Mesendoderm (in vitro differentiated cells): Measurements from ENCODE around the gene DLL1. TPM values are rescaled to one million over a fixed set of nuclear protein-coding genes. Genes with fewer than 3 reads are reported as not detected.
"Not testable (repeated sequence)": the region's sequence is repeated elsewhere in the genome, so short reads cannot be mapped to it uniquely, and the experiment has no call there.

Source experiments
- DNase-seq: peaks from one replicate; pipeline ENCODE4 v3.0.0; 2013
- H2AK5ac ChIP-seq: 2 replicates; pipeline ENCODE4 v1.6.1; 2013; ENCODE audit warnings: low read length, inconsistent platforms
- H2BK120ac ChIP-seq: 2 replicates; pipeline ENCODE4 v1.6.1; 2013; ENCODE audit warnings: low read depth, mild to moderate bottlenecking, low read length, moderate library complexity, mixed read lengths
- H2BK15ac ChIP-seq: replicated peaks from 2 replicates; pipeline ENCODE4 v1.6.1; 2013; ENCODE audit warnings: low read depth, mild to moderate bottlenecking, moderate library complexity
- H2BK5ac ChIP-seq: 2 replicates; pipeline ENCODE4 v1.6.1; 2013; ENCODE audit warnings: low read length, inconsistent platforms
- H3K18ac ChIP-seq: 2 replicates; pipeline ENCODE4 v1.6.1; 2013; ENCODE audit warnings: mild to moderate bottlenecking, low read length, mixed read lengths
- H3K23ac ChIP-seq: one replicate; pipeline ENCODE4 v1.6.1; 2013; ENCODE audit warnings: low read length
- H3K27ac ChIP-seq: 2 replicates; pipeline ENCODE4 v1.5.1; 2013; ENCODE audit warnings: low read depth, mild to moderate bottlenecking, inconsistent platforms, low read length, moderate library complexity
- H3K27me3 ChIP-seq: 2 replicates; pipeline ENCODE4 v1.6.1; 2013; ENCODE audit warnings: low read length, control low read depth, mild to moderate bottlenecking, inconsistent platforms; ENCODE audit not compliant: insufficient read depth, poor library complexity
- H3K36me3 ChIP-seq: 2 replicates; pipeline ENCODE4 v1.6.1; 2013; ENCODE audit warnings: low read length, inconsistent platforms; ENCODE audit not compliant: control insufficient read depth, insufficient read depth
- H3K4ac ChIP-seq: one replicate; pipeline ENCODE4 v1.6.1; 2013; ENCODE audit warnings: low read depth, mild to moderate bottlenecking, low read length, moderate library complexity
- H3K4me1 ChIP-seq: 2 replicates; pipeline ENCODE4 v1.6.1; 2013; ENCODE audit warnings: low read depth, low read length, inconsistent platforms; ENCODE audit not compliant: control insufficient read depth
- H3K4me2 ChIP-seq: 2 replicates; pipeline ENCODE4 v1.6.1; 2013; ENCODE audit warnings: low read length
- H3K4me3 ChIP-seq: 2 replicates; pipeline ENCODE4 v1.5.1; 2013; ENCODE audit warnings: mild to moderate bottlenecking, low read length
- H3K56ac ChIP-seq: one replicate; pipeline ENCODE4 v1.6.1; 2013; ENCODE audit warnings: low read length
- H3K79me1 ChIP-seq: 2 replicates; pipeline ENCODE4 v1.6.1; 2013; ENCODE audit warnings: low read length, inconsistent platforms
- H3K79me2 ChIP-seq: 2 replicates; pipeline ENCODE4 v1.6.1; 2013; ENCODE audit warnings: mild to moderate bottlenecking, low read length; ENCODE audit not compliant: control insufficient read depth, insufficient read depth
- H3K9ac ChIP-seq: 2 replicates; pipeline ENCODE4 v1.6.1; 2013; ENCODE audit warnings: low read length, inconsistent platforms
- H4K5ac ChIP-seq: one replicate; pipeline ENCODE4 v1.6.1; 2013; ENCODE audit warnings: low read length
- H4K8ac ChIP-seq: one replicate; pipeline ENCODE4 v1.6.1; 2013; ENCODE audit warnings: low read depth, mild to moderate bottlenecking, control low read depth, low read length, moderate library complexity
- WGBS: extraction: QIAGEN DNeasy Blood & Tissue Kit; methylation state at CpG from one replicate; pipeline ENCODE4 v1.1.7; 2013; ENCODE audit warnings: low lambda C conversion rate, missing lambda C conversion rate; ENCODE audit not compliant: insufficient coverage; ENCODE audit errors: extremely low coverage; 5-methylcytosine and 5-hydroxymethylcytosine counted together
- polyA plus RNA-seq, 2 experiments: library from polyadenylated mRNA; stranded (reverse); fragments of 200-250 nt; gene quantifications; one replicate each; pipeline ENCODE4 v1.2.3, GENCODE V29; 2013

The DLL1 gene, protein sequence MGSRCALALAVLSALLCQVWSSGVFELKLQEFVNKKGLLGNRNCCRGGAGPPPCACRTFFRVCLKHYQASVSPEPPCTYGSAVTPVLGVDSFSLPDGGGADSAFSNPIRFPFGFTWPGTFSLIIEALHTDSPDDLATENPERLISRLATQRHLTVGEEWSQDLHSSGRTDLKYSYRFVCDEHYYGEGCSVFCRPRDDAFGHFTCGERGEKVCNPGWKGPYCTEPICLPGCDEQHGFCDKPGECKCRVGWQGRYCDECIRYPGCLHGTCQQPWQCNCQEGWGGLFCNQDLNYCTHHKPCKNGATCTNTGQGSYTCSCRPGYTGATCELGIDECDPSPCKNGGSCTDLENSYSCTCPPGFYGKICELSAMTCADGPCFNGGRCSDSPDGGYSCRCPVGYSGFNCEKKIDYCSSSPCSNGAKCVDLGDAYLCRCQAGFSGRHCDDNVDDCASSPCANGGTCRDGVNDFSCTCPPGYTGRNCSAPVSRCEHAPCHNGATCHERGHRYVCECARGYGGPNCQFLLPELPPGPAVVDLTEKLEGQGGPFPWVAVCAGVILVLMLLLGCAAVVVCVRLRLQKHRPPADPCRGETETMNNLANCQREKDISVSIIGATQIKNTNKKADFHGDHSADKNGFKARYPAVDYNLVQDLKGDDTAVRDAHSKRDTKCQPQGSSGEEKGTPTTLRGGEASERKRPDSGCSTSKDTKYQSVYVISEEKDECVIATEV
- polyA plus RNA-seq (2013, experiment 1 of 2) = 0.15 TPM
- 0.11 TPM for polyA plus RNA-seq (2013, experiment 2 of 2)

DNA sequence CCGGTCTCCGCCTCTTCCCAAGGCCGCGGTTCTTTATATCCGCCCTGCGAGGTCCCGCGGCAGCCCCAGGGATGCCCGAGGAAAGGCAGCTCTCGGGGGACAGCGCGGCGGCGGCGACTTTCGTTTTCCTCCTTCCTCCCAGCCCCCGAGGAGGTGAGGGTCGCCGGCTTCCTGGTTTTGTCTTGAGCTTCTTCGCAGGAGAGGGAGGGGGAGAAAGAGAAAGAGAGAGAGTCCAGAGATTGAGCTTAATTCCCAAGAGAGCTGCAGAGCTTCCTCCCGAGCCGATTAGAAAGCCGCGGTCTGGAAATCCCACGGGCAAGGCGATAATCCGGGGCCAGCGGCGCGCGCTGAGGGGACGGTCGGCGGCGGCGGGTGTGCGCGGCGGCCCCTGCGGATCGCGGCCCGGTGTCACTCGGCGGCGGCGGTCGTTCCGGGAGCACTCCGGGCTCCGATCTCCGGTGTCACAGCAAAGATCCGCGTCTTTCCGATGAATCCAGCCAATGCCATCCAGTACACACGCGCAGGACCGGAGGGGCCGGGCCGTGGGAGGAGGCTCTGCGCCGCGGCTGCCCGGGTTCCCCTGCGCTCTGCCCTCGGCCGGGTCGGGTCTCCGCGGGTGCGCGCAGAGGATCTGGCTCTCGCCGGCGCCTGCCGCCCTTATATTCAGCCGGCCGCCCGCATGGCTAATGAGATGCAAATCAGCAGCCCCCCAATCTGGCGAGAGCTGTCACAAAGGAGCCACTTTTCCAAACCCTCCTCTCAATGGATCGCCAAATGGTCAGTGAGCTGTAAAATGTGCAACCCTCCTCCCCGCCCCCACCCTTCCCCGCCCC lies at the start of gene DLL1:
Gene DLL1, minus strand, starts transcription at position 783 of the 833 bp plus-strand sequence. CDS start 939 bp downstream, outside the sequence.
- Histone ChIP-seq H3K4me3 (no peak within 1 kb of the TSS), H2AK5ac (no peak within 1 kb of the TSS), H3K27ac (no peak within 1 kb of the TSS), H2BK120ac (no peak within 1 kb of the TSS), H3K79me1 (no peaks in the 10 kb centered on the region), H3K18ac (peak within 1 kb of the TSS; percentile 15), H3K23ac (no peak within 1 kb of the TSS), H3K27me3 (peaks cover 77% of the 10 kb centered on the region), H4K5ac (no peak within 1 kb of the TSS), H2BK15ac (no peak within 1 kb of the TSS), H3K4ac (no peak within 1 kb of the TSS), H3K36me3 (no peaks in the 10 kb centered on the region), H3K4me1 (no peaks in the 10 kb centered on the region), H3K56ac (peak within 1 kb of the TSS; percentile 64), H4K8ac (no peak within 1 kb of the TSS), H3K9ac (peak within 1 kb of the TSS; percentile 48), H3K4me2 (peak within 1 kb of the TSS; percentile 45), H2BK5ac (no peak within 1 kb of the TSS), H3K79me2 (no peaks in the 10 kb centered on the region)
- no CpG with 5 or more reads among the region's 83 CpGs for WGBS
- DNase-seq = peak; percentile 58

DNA sequence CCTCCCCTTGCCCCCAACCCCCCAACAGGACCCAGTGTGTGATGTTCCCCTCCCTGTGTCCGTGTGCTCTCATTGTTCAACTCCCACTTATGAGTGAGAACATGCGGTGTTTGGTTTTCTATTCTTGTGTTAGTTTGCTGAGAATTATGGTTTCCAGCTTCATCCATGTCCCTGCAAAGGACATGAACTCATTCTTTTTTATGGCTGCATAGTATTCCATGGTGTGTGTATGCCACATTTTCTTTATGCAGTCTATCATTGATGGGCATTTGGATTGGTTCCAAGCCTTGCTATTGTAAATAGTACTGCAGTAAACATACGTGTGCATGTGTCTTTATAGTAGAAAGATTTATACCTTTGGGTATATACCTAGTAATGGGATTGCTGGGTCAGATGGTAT lies 44.3 kb upstream of the DLL1 start:
- not testable (repeated sequence) for H3K79me1 ChIP-seq, H3K4me1 ChIP-seq, H2BK5ac ChIP-seq, H3K4ac ChIP-seq, DNase-seq, H3K27me3 ChIP-seq, H2BK120ac ChIP-seq, H3K23ac ChIP-seq, H3K4me3 ChIP-seq, H3K36me3 ChIP-seq, H3K9ac ChIP-seq, H3K4me2 ChIP-seq, H3K18ac ChIP-seq, H2AK5ac ChIP-seq, H2BK15ac ChIP-seq, H4K8ac ChIP-seq, H3K79me2 ChIP-seq, H3K27ac ChIP-seq, H3K56ac ChIP-seq, H4K5ac ChIP-seq
- no CpG with 5 or more reads among the region's 3 CpGs for WGBS

DNA sequence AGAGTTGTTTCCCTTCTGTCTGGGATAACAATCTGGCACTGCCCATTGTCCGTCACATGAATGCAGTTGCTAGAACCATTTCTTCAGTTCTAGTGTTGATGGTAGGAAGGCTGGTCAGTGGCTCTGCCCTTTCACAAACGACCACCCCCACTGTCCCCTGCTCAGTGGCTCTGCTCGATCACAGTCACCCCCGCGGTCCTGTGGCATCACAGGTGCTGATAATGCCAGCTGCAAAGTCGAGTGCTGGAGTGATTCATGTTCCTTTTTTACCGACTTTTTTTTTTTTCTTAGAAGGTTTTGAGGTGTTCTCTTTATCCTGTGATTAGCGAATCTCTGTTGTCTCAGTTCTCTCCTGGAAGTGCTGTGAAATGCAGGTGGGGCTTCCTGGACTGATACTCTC lies 38.4 kb upstream of the DLL1 start:
- no peak overlapping the region for H3K4me2 ChIP-seq

DNA sequence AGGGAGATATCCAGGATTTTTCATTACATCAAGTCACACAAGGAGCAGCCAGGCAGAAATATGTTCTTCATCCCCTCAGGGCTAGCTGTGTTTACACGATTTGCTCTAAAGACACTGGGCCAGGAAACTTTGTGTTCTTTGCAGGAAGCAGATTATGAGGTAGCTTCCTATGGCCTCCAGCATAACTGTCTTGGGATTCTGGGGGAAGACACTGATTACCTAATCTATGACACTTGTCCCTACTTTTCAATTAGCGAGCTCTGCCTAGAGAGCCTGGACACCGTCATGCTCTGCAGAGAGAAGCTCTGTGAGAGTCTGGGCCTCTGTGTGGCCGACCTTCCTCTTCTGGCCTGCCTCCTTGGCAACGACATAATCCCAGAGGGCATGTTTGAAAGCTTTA lies 26.8 kb upstream of the DLL1 start:
- Histone ChIP-seq H2BK120ac (no peak overlapping the region), H2AK5ac (no peak overlapping the region), H2BK5ac (no peak overlapping the region), H3K56ac (no peak overlapping the region), H3K79me1 (peaks cover 4% of the 10 kb centered on the region), H4K8ac (no peak overlapping the region), H3K27ac (no peak overlapping the region), H3K4ac (no peak overlapping the region), H3K36me3 (no peaks in the 10 kb centered on the region), H3K4me1 (no peaks in the 10 kb centered on the region), H3K4me3 (no peak overlapping the region), H2BK15ac (no peak overlapping the region), H3K79me2 (no peaks in the 10 kb centered on the region), H3K23ac (no peak overlapping the region), H3K18ac (no peak overlapping the region), H4K5ac (no peak overlapping the region), H3K4me2 (no peak overlapping the region), H3K9ac (no peak overlapping the region), H3K27me3 (no peaks in the 10 kb centered on the region)
- no CpG with 5 or more reads among the region's 5 CpGs for WGBS
- DNase-seq = no peak

More for the DNA sequence above, 38.4 kb upstream of the DLL1 start:
- Histone ChIP-seq H3K4ac (no peak overlapping the region), H3K36me3 (no peaks in the 10 kb centered on the region), H3K9ac (no peak overlapping the region), H2AK5ac (no peak overlapping the region), H3K18ac (no peak overlapping the region), H3K56ac (no peak overlapping the region), H3K79me2 (no peaks in the 10 kb centered on the region), H2BK120ac (no peak overlapping the region), H3K27me3 (no peaks in the 10 kb centered on the region), H3K23ac (no peak overlapping the region), H2BK15ac (no peak overlapping the region), H3K4me1 (no peaks in the 10 kb centered on the region), H3K79me1 (no peaks in the 10 kb centered on the region), H3K27ac (no peak overlapping the region), H3K4me3 (no peak overlapping the region), H4K8ac (no peak overlapping the region), H4K5ac (no peak overlapping the region), H2BK5ac (no peak overlapping the region)
- WGBS = no CpG with 5 or more reads among the region's 8 CpGs
- DNase-seq = no peak

DNA sequence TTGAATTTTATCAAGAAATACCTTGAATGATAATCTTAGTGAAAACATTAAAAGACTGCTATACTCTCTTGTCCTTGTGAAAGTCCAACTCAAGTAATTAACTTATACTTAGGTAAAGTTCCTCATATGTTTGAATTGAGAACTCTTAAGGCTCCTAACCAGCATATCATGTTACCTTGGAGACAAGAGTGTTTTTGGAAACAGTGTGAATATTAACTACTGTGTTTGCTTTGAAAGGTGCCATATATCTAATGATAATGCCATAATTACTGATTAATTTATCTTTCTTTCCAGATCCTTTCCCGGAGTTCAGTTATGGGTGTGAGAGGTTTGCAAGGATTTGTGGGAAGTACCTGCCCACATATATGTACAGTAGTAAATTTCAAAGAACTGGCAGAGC lies 26.2 kb upstream of the DLL1 start:
- H3K79me2 ChIP-seq = no peaks in the 10 kb centered on the region
- H2AK5ac ChIP-seq = no peak overlapping the region
- H3K36me3 ChIP-seq = no peaks in the 10 kb centered on the region
- no peak overlapping the region for H2BK120ac ChIP-seq
- no peak overlapping the region for H3K4me3 ChIP-seq
- no peak overlapping the region for H3K18ac ChIP-seq
- H3K27ac ChIP-seq = no peak overlapping the region
- no peak for DNase-seq
- WGBS = no CpG with 5 or more reads among the region's 1 CpG
- no peak overlapping the region for H3K23ac ChIP-seq
- H3K27me3 ChIP-seq = no peaks in the 10 kb centered on the region
- no peak overlapping the region for H3K9ac ChIP-seq
- H3K79me1 ChIP-seq = peaks cover 4% of the 10 kb centered on the region
- H3K4ac ChIP-seq = no peak overlapping the region
- H4K5ac ChIP-seq = no peak overlapping the region
- no peak overlapping the region for H4K8ac ChIP-seq
- H3K4me1 ChIP-seq = no peaks in the 10 kb centered on the region
- H2BK5ac ChIP-seq = no peak overlapping the region
- no peak overlapping the region for H3K56ac ChIP-seq
- no peak overlapping the region for H2BK15ac ChIP-seq
- no peak overlapping the region for H3K4me2 ChIP-seq
